Upper lobe of right lung (tissue), 1 donor: ENCODE measurements around the gene AP2M1. TPM values are rescaled to one million over a fixed set of nuclear protein-coding genes. Genes with fewer than 3 reads are reported as not detected.

Experiments
- ATAC-seq: fragments of 200-7000 bp; cut with Tn5 transposase; one replicate; pipeline ENCODE4 v1.9.1; 2020; ENCODE audit warnings: mild to moderate bottlenecking, moderate library complexity
- DNase-seq: peaks from one replicate; pipeline ENCODE4 v3.0.0-alpha.2; 2020
- H3K27ac ChIP-seq: fragments of 200-600 bp; one replicate; pipeline ENCODE4 v1.8.0; 2022
- H3K27me3 ChIP-seq: fragments of 200-600 bp; one replicate; pipeline ENCODE4 v1.8.0; 2022; ENCODE audit warnings: mild to moderate bottlenecking
- H3K36me3 ChIP-seq: fragments of 200-600 bp; one replicate; pipeline ENCODE4 v1.8.0; 2022
- H3K4me1 ChIP-seq: fragments of 200-600 bp; one replicate; pipeline ENCODE4 v1.8.0; 2022
- H3K4me3 ChIP-seq: fragments of 200-600 bp; one replicate; pipeline ENCODE4 v1.8.0; 2022; ENCODE audit warnings: mild to moderate bottlenecking
- H3K9me3 ChIP-seq: fragments of 200-600 bp; one replicate; pipeline ENCODE4 v1.8.0; 2022
- intact Hi-C: fragments of 100-400 bp; cut with DNase I; formaldehyde crosslinking; loops from one replicate; pipeline ENCODE4 v1.11.0; 2022
- total RNA-seq: library from RNA; stranded (reverse); fragmentation: NEBNext Ultra II Directional; extraction: Animal tissue kit (Norgen Biotek cat#: 25700); gene quantifications from one replicate; pipeline ENCODE4 v1.2.1, GENCODE V29; 2021
- TF ChIP-seq, protein P1 (sequence below): fragments of 200-600 bp; IDR thresholded peaks from one replicate; pipeline ENCODE4 v1.8.0; 2022; ENCODE audit warnings: antibody characterized with exemption
- donor health status: DM: no; HTN: yes; CAD: no; lungs with severe emphysema.

Gene AP2M1
- total RNA-seq, 1 donor from 2014 or later, result 245 TPM

DNA sequence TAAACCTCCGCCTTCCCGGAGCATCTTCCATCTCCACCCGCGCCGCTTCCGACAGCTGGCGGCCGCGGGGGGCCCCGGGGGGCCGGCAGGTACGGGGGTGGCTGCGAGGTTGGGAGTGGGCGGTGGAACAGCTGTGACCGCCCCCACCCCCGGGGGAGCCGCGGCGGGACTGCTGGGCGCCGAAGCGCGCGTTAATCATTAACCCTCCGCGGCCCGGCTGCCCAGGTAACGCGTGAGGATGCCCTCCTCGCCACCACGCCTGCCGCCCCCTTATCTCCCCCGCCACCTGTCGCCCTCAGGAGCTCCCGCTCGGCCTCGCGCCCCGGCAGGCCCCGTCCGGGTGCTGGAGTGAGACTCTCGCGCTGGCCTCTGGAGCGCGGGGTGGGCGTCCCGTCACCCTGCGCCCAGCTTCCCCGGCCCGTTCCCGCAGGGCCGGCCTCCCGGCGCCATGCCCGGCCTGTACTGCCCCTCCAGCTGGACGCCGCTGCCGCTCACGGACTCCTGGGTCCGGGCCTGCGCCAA, 55.5 kb downstream of the AP2M1 start:
- no peak for DNase-seq
- ATAC-seq, result no peak
- peaks cover 36% of the 10 kb centered on the region for H3K27me3 ChIP-seq
- H3K9me3 ChIP-seq, result no peaks in the 10 kb centered on the region
- H3K4me3 ChIP-seq, result peak overlapping the region; percentile 47
- intact Hi-C loops, result no loop called here
- peaks cover 9% of the 10 kb centered on the region for H3K4me1 ChIP-seq
- TF ChIP-seq, protein P1, sequence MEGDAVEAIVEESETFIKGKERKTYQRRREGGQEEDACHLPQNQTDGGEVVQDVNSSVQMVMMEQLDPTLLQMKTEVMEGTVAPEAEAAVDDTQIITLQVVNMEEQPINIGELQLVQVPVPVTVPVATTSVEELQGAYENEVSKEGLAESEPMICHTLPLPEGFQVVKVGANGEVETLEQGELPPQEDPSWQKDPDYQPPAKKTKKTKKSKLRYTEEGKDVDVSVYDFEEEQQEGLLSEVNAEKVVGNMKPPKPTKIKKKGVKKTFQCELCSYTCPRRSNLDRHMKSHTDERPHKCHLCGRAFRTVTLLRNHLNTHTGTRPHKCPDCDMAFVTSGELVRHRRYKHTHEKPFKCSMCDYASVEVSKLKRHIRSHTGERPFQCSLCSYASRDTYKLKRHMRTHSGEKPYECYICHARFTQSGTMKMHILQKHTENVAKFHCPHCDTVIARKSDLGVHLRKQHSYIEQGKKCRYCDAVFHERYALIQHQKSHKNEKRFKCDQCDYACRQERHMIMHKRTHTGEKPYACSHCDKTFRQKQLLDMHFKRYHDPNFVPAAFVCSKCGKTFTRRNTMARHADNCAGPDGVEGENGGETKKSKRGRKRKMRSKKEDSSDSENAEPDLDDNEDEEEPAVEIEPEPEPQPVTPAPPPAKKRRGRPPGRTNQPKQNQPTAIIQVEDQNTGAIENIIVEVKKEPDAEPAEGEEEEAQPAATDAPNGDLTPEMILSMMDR, result no peak
- no peak overlapping the region for H3K27ac ChIP-seq
- no peaks in the 10 kb centered on the region for H3K36me3 ChIP-seq

GRCh38 chr3:184230603-184231528, 56.2 kb downstream of the AP2M1 start:
- Histone ChIP-seq H3K4me3 (peak overlapping the region; percentile 47), H3K36me3 (no peaks in the 10 kb centered on the region), H3K27me3 (peaks cover 36% of the 10 kb centered on the region), H3K27ac (no peak overlapping the region), H3K9me3 (no peaks in the 10 kb centered on the region), H3K4me1 (peaks cover 9% of the 10 kb centered on the region)
- peak; percentile 23 for ATAC-seq
- TF ChIP-seq, protein P1, result no peak
- intact Hi-C loops, result no loop called here
- no peak for DNase-seq

DNA sequence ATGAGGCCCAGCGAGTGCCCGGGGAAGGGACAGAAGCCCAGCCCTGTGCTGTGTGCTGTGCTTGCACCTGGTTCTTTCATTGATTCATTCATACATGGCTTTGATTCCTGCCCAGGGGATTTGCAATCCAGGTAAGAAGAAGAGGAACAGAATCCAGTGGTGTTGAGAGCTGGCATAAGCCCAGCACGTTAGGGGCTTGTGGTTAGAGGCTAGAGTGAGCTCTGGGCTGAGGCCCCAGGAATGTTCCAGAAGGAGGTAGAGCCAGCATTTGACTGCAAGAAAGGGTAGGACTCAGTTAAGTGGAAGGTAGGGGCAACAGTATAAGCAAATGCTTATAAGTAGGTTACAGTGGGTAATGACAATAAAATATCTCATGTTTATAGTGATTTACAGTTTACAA, 57.0 kb downstream of the AP2M1 start:
- intact Hi-C loops, result no loop called here

DNA sequence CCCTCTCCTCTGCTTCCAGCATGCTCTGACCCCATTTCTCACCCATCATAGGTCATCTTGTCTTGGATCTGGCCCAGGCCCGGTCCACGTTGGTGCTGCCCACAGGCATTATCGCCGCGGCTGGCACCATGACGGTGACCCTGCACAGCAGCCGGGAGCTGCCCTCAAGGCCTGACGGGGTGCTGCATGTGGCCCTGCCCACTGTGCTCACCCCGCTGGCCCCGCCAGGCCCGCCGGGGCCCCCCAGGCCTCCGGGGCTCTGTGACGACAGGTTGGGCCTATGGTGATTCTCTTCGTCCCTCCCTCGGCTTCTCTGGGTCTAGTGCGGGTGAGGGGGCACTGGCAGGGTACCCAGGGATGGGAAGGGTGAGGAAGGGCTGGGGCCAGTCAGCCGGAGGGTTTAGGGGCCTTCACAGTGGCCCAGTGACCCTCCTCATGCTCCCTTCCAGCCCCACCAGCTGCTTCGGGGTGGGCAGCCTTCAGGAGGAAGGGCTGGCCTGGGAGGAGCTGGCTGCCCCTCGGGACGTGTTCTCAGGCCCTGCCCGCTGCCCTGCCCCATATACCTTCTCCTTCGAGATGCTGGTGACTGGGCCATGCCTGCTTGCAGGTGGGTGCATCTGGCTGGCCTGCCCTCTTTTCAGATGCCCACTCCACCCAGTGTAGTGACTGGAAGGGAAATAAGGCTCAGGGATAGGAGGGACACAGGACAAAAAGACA, 58.6 kb downstream of the AP2M1 start:
- Histone ChIP-seq H3K36me3 (no peaks in the 10 kb centered on the region), H3K9me3 (no peaks in the 10 kb centered on the region), H3K4me1 (peaks cover 9% of the 10 kb centered on the region), H3K4me3 (no peak overlapping the region), H3K27ac (no peak overlapping the region), H3K27me3 (peaks cover 36% of the 10 kb centered on the region)
- DNase-seq (no peak), ATAC-seq (no peak)
- intact Hi-C loops, result no loop called here
- TF ChIP-seq, protein P1, result no peak

More for the DNA sequence above, 57.0 kb downstream of the AP2M1 start:
- Histone ChIP-seq H3K36me3 (no peaks in the 10 kb centered on the region), H3K27ac (no peak overlapping the region), H3K4me3 (no peak overlapping the region), H3K4me1 (peaks cover 9% of the 10 kb centered on the region), H3K9me3 (no peaks in the 10 kb centered on the region), H3K27me3 (peaks cover 36% of the 10 kb centered on the region)
- DNase-seq (no peak), ATAC-seq (no peak)
- TF ChIP-seq, protein P1, result no peak

Other genes with a start within 250 kb of the AP2M1 start
- gene ABCC5, start 157.0 kb upstream of the AP2M1 start, total RNA-seq, result 33.5 TPM
- not detected for gene HTR3D, start 143.1 kb upstream of the AP2M1 start, total RNA-seq
- gene HTR3C, start 121.8 kb upstream of the AP2M1 start, total RNA-seq, result not detected
- gene HTR3E, start 77.8 kb upstream of the AP2M1 start, total RNA-seq, result not detected
- 37.6 TPM for gene EIF2B5, start 39.5 kb upstream of the AP2M1 start, total RNA-seq
- 54.1 TPM for gene DVL3, start 19.5 kb upstream of the AP2M1 start, total RNA-seq
- gene ABCF3, start 11.3 kb downstream of the AP2M1 start, total RNA-seq, result 60.9 TPM
- gene VWA5B2, start 54.7 kb downstream of the AP2M1 start, total RNA-seq, result not detected
- 33.8 TPM for gene ALG3, start 74.1 kb downstream of the AP2M1 start, total RNA-seq
- 2.7 TPM for gene EEF1AKMT4, start 74.8 kb downstream of the AP2M1 start, total RNA-seq
- not detected for gene CAMK2N2, start 86.7 kb downstream of the AP2M1 start, total RNA-seq
- gene ECE2, start 101.2 kb downstream of the AP2M1 start, total RNA-seq, result not detected
- 152 TPM for gene PSMD2, start 124.4 kb downstream of the AP2M1 start, total RNA-seq
- 295 TPM for gene EIF4G1, start 139.8 kb downstream of the AP2M1 start, total RNA-seq
- gene FAM131A, start 162.7 kb downstream of the AP2M1 start, total RNA-seq, result 19.0 TPM
- 3.8 TPM for gene CLCN2, start 186.8 kb downstream of the AP2M1 start, total RNA-seq
- 63.2 TPM for gene POLR2H, start 186.9 kb downstream of the AP2M1 start, total RNA-seq
- 0.20 TPM for gene THPO, start 203.4 kb downstream of the AP2M1 start, total RNA-seq
- 5.3 TPM for gene CHRD, start 205.2 kb downstream of the AP2M1 start, total RNA-seq